CD1c-positive myeloid dendritic cell (primary cell): Measurements from ENCODE around the gene STAMBP.
"Not testable (repeated sequence)": the region's sequence is repeated elsewhere in the genome, so short reads cannot be mapped to it uniquely, and the experiment has no call there.

Source experiments
- DNase-seq: peaks from one replicate; pipeline ENCODE4 v3.0.0-alpha.2; 2016; ENCODE audit errors: extremely low spot score

STAMBP gene

DNA sequence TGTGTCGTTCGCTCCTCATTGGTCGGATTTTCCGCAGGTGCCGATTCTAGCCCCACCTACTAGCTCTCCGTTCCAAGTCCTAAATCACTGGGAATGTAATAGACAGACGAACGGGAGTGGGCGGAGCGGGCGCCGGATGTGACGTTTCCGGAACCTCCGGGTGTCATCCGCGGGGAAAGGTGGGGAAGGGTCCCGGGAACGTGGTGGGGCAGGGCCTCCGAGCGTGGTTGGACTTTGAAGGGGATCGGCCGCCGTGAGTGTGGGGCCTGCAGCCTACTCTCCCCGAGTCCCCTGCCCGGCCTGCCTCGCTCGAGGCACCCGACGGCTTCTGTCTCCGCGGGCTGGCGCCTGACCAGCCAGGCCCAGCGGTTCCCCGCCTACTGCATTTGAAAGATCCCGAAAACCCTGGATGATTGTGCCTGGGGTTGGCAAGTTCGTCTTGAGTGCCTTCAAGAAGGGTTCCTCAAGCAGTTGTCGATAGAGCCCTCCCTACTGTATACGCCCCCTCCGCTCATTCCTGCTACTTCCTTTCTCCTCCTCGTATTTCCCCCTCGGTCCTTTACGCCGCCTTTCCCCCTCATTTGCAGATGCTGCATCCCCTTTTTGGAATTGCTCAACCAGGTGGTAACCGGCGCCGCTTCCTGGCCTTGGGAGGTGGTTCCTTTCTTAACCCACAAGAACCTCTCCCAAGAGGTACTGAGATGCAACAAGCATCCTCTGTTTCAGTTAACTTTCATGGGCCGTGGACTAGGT lies at the start of gene STAMBP:
Gene STAMBP (plus strand): TSS at position 144 of the 753 bp plus-strand sequence. CDS start 1,896 bp downstream, outside the sequence.
- DNase-seq: peak; percentile 97

DNA sequence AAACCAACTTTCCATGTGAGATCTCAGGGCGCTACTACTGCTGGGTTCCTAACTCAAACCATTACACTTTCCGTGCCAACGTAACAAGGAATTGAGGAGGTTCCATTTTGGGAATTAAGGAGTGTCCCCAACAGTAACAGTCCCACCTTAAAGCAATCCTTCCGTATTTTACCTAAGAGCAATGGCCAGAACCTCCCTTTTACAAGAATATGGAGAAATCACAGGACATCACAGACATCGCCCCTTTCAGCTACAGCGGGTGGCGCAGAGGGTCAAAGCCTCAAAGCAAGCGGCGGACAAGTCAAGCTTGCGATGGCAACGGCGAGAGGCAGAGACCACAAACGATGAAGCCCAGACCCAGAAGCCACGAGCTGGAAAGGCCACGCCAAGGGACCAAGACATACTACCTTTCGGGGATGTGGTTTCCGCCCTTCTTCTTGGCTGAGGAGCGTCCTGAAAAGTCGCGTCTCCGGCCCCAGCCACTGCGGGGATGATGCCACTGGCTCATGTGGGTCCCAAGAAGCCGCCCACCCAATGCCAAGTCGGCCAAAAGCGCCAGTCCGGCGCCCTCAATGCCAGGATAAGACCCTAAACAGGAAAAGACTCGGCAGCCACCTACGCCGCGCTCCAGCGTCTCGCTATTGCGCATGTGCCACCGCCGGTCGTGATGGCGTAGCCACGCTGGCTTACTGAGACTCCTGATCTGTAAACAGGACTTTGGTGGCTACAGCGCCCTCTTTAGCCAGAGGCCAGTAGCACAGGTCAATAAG lies 49.1 kb upstream of the STAMBP start, which contains the start of gene DUSP11:
Gene DUSP11 (minus strand): TSS at position 637 of the 770 bp plus-strand sequence. CDS start 129 bp downstream, at position 508.
- peak; percentile 99 for DNase-seq

DNA sequence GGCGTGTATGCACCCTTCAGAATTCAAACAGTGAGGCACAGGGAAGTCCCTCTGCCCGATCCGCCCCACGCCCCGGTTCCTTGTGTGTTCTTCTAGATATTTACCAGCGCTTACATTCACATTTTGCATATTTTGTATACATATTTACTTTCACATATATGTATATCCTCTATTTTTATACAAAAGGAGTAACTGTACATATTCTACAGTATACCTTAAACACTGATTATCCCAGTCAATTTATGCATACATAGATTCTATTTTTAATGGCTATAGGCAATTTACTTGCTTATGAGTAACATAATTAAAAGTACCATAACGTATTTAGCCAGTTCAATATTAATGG lies 48.6 kb upstream of the STAMBP start:
- DNase-seq: no peak

DNA sequence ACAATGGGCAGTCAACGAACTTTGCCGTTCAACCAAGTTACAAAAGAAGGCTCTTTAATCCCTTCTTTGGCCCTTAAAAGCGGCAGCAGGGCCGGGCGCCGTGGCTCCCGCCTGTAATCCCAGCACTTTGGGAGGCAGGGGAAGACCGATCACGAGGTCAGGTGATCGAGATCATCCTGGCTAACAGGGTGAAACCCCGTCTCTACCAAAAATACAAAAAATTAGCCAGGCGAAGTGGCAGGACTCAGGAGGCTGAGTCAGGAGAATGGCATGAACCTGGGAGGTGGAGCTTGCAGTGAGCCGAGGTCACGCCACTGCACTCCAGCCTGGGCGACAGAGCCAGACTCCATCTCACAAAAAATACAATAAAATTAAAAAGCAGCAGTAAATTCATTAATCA lies 45.4 kb upstream of the STAMBP start:
- DNase-seq: not testable (repeated sequence)

DNA sequence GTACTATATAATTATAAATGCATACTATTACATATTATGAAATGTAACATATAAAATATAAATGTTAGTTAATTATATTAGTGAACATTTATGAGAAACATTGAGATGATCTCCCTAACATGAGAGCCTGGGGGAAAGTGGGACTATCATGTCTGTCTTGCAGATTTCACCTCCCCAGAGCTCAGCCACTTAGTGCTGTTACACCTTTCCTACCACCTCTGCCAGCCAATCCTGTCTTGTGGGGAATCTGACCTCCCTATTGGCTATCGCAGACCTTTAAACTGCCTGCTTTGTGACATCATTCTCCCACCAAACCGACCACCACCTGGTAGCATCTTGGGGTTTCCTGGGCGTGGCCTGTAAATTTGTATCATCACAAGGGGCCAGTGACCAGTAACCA lies 44.9 kb upstream of the STAMBP start, which contains the start of gene C2orf78:
Gene C2orf78 (plus strand): TSS at position 301 of the 400 bp plus-strand sequence. CDS start 127 bp downstream, outside the sequence.
- DNase-seq: not testable (repeated sequence)

DNA sequence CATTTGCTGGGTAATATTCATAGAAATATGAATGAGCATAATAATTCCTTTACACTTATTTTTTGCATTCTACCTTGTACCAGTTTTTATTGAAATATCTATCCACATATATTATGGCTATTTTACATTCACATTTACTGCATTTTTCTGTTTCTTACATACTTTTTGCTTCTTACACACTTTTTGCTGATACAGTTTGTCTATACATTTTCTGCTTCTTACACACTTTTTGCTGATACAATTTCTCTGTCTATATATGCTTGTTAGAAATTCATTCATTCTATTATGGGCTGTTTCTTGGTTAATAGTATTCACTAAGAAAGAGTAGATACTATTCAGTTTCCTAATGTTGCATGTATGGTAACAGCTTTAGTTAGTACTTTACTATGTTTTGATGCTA lies 16.9 kb upstream of the STAMBP start:
- DNase-seq: no peak

DNA sequence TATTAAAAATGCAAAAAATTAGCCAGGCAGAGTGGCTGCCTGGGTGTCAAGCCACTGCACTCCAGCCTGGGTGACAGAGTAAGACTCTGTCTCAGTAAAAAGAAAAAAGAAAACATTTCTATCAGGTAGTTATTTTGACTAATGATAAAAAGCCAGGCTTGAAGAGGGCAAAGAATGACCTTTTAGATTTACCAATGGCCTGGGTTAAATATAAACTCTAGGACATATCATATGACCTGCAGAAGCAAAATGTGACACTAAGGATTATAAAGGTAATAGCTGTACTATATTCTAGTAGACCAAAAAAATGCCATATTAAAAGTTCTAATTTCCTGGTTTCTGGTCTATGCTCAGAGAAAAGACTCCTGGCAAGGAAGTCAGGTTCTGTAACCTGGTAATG lies 16.1 kb upstream of the STAMBP start:
- DNase-seq: no peak

DNA sequence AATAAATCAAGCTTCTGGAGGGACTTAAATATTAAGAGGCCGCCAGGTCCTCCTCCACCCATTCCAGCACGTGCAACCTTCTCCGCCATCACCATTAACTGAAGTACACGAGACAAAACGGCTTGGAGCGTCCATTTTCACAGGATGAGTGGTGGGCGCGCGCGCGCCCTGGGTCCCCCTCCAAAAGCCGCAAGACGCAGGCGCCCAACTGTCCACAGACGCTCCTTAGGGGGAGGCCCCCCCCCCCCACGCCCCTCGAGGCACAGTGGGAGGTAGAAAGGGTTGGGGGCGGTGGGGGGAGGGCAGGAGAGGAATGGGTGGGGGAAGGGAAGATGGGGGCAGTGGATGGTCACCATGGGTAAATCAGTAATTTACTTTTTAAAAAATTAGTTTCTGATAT lies 10.5 kb upstream of the STAMBP start:
- DNase-seq: no peak

DNA sequence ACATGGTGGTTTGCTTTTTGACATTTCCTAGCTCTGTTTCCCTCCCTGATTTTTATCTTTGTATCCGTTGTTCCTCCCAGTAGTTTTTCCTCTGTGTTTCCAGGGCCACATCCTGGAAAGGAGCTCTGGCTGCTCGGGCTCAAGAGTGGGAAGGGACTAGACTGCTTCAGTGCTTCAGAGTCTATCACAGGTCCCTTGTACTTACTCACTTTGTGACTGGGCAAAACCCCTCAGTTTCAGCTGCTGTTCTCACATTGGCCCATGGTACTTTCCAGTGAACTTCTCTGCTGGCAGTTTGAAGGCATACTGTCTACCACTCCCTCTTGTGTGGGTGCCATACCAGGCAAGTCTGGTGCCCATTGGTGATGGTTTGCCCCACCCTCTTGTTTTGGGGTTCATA lies 7.5 kb upstream of the STAMBP start:
- DNase-seq: no peak

DNA sequence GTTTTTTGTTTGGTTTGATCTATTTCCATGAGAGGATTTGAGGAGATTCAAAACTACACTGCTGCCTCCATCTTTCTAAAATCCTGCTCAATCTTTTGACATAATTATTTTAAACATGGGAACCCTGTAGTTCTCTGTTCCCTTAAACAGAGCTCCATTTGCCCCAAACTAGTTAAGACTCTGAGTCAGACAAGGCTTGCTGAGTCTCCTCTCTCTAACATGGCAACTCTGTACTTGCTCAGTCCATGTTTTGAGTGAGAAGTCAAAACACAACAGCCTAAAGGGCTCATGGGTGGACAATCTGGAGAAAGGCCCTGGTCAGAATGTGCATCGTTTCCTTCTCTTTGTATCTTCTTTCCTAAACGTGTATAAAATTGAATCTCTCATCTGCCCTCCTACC lies 7.1 kb upstream of the STAMBP start:
- DNase-seq: no peak

DNA sequence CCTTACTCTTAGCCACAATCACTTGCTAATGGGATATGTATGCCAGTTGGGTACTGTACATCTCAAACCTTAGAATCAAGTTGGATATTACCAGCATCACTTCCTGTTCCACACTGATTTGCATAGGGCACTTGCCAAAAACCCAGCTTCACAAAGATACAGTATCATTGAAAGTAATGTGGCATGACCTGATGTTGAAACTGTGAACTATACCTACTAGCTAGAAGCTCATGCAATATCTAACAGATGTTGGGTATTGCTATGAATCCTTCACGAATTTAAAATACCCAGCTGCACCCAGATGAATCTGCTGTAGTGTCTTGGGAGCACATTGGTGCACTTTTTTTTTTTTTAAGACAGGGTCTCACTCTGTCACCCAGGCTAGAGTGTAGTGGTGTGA lies 6.5 kb upstream of the STAMBP start:
- DNase-seq: no peak

DNA sequence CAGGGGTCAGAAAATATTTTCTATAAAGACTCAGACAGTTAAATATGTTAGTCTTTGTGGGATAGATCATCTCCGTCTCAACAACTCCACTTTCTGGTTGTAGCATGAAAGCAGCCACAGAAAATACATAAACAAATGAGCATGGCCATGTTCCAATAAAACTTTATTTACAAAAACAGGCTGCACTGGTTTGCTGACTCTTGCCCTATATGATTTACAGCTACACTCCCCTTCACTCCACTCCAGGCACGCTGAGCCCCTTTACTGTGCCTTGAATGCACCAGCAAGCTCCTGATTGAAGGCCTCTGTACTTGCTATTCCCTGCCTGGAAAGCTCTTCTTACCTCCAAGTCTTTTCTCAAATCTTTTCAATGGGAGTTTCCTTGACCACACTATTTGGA lies 5.8 kb upstream of the STAMBP start:
- DNase-seq: no peak

DNA sequence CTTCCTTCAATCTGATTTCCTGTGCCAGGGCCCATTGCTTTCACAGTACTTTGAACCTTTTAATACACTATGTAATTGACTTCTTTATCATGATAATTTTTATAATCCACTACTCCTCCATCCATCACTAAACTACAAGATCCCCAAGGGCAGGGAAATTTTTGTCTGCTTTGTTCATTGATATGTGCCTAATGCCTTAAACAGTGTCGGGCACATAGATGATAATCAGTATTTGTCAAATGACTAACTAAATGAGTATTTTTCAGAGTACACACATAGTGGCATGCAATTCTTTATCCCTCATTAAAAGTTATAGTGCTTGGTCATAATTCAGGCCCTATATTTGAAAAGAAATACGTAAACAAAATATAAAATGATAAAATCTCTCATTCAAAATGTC lies 5.3 kb upstream of the STAMBP start:
- no peak for DNase-seq

DNA sequence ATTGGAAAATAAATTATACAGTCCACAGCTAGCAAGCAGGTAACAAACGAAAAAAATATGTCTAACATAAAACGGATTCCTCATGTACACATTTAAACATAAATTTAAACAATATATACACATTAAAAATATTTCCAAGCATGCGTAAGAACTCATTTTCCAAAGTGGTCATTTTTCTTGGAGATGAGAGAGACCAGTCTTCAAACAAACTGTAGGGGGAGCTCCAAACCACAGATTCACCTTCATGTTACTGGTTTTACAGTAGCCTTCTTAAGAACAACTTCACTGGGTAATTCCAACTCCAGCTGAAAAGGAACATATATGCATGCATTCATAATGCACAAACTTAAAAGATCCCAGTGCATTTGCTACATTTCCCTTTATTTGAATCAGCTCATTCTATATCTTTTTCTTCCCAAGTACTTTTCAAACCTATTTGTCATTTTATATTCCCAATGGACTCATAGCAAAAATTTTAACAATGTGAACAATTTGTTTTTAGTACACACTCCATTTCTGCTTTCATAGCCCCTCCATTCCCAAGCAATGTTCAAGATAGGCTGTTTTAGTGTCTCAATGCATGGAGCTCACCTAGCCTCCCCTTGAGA lies 4.7 kb upstream of the STAMBP start:
- DNase-seq: peak; percentile 81

DNA sequence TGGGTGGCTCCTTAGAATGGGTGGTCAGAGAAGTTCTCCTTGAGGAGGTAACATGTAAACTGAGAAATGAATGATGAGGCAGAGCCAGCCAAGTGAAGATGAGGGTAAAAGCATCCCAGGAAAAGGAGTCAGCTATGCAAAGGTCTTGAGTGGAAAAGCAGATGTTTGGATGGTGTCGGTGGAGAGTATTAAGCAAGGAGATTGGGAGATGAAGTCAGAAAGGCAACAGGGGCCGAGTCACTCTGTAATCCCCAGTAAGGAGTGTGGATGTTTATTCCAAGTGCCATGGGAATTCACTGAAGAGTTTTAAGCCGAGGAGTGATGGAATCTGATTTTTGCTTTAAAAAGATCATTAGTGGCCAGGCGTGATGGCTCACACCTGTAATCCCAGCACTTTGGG lies 3.4 kb upstream of the STAMBP start:
- no peak for DNase-seq

DNA sequence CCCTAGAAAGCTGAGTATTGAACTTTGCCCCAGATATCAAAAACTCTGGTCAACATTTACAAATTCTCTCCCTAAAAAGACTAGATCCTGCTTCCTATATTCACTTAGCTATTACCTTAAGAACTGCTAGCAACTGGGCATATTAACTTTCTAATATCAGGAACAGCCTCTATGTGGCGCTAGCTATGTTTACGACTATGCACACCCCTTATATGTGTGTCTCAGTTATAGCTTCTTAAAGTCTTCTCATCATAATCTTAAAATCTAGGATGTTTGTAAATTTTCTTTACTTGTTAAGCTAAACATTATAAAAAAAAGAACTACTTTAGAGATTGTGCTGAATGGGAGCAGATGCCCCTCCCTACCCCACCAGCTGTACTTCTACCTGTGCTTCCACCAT lies 1.7 kb upstream of the STAMBP start:
- DNase-seq: peak; percentile 58

DNA sequence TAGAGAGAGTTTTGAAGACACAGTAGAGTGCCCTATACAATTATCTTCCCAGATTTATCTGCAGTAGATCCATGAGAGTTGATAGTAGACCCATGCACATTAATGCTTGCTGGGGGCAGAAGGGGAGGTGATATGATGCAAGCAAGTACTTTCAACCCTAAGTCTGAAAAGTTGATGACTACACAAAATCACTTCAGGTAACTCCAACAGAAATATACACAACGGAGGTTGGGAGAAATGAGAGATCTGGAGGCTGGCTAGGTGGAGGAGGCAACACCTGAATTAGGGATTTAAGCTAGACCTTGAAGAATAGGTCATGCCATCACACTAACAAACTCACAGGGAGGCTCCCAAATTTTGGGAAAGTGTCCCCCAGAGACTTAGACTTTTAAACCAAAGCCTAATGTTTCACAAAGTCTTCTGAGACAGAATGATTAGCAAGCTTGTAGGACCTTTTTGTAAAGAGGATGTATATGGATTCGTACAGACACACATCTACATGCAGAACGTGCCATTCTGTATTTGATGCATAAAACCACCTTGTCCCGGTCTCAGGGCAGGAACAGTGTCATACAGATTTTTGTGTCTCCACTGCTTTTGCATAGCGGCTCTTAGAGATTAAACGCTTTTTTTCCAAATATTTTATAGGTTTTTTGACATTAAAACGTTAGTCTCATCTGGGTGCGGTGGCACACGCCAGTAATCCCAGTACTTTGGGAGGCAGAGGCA lies 937 bp upstream of the STAMBP start:
- no peak for DNase-seq

DNA sequence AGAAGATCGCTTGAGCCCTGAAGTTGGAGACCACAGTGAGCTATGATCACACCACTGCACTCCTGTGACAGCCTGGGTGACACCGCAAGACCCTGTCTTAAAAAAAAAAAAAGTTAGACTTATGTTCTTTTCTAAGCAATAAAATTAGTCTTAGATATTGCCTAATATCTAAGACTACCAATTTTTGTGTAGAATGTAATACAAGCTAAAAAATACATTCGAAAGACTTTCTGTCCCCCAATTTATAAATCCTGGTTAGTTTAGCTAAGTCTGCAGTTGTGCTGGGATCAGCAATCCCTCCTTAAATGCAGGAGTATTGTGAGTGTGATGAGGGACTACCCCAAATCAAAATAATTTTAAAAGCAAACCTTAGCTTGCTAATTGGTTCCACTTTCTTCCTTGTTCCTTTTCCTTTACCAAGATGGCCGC lies 358 bp upstream of the STAMBP start:
- no peak for DNase-seq

DNA sequence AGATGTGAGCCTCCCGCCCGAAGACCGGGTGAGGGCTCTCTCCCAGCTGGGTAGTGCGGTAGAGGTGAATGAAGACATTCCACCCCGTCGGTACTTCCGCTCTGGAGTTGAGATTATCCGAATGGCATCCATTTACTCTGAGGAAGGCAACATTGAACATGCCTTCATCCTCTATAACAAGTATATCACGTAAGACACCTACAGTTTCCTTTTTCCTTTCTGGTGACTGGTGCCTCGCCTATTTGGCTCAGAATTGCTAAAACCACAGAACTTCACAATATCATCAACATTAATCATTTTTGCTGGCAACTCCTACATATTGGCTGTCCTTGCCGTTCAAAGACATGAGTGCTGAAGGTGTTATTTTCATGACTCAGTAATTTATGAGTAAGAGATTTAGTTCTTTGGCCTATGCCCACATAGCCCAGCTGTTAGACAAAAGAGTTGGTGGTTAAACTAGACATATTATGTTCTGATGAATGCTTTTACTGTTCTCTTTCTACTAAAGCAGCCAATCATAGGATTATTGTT lies 2.2 kb downstream of the STAMBP start:
- peak; percentile 37 for DNase-seq

DNA sequence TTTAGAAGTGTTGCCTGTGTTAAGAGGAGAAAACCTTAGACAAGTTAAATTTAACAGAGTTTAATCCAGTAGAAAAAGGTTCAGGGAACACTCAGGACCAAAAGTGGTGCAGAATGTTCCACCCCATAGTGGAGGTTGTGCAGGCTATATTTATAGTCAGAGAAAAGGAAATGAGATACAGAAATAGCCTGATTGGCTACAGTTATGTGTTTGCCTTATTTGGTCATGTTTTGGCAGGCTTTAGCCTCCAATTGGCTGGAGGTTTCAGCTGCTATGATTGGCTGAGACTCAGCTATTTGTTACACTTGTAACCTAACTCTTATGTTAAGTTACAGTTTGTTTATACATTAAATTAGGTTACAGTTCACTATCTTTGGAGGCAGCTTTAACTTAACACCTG lies 4.2 kb downstream of the STAMBP start:
- peak; percentile 12 for DNase-seq

DNA sequence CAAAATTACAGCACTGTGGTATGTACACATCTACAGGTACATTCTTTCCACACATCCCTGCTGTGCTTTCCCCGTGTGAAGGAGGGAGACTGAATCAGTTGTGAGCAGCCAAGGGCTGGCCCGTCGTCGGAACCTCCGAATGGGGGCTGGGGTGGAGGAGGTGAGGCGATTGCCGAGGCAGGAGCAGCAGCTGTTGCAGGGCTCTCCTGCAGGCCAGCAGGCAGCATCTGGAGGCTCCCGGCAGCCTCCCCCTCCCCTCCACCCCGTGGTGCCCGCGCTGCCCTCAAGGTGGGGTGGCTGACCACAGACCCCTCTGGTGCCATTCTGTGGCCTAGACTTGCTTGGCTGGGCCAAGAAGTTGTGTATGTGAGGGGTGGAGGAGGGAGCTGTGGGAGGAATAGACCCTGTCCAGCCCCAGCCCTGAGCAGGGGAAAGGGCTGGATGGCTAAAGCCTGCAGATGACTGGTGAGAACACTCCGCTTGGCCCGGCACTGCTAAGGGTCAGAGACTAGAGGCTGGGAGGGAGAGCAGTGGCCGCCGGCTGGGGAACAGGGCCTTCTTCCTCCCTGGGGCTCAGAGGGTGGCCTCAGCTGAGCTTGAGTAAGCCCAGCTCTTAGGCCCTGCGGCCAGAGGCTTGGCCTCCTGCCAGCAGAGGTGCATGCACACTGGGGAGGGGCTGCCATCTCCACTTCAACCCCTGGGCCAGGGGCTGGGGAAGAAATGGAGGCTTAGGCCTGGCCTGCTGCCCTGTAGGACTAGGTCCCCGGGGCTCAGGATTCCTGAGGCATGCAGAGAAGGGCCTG lies 7.6 kb downstream of the STAMBP start:
- no peak for DNase-seq
